Left lung (tissue), 10 donors: ENCODE data around the gene LRIT2. TPM values are rescaled to one million over a fixed set of nuclear protein-coding genes. Genes with fewer than 3 reads are reported as not detected.

Experiments used
- ATAC-seq: fragments of 200-7000 bp; cut with Tn5 transposase; one replicate; pipeline ENCODE4 v1.9.1; 2020; ENCODE audit warnings: moderate library complexity
- DNase-seq, 4 donors: peaks; one replicate each; pipeline ENCODE4 v3.0.0-alpha.2; 2013 to 2020
- H3K27ac ChIP-seq, 2 donors: fragments of 200-600 bp; sonication (generic) in 1 of 2; one replicate each; pipeline versions ENCODE4 v1.5.0 to v1.8.0; 2020 to 2021
- H3K27me3 ChIP-seq, 2 donors: fragments of 200-600 bp; sonication (generic) in 1 of 2; one replicate each; pipeline versions ENCODE4 v1.5.0 to v1.8.0; 2020 to 2021
- H3K36me3 ChIP-seq, 2 donors: fragments of 200-600 bp; sonication (generic) in 1 of 2; one replicate each; pipeline versions ENCODE4 v1.5.0 to v1.8.0; 2020 to 2021
- H3K4me1 ChIP-seq, 2 donors: fragments of 200-600 bp; one replicate each; pipeline ENCODE4 v1.8.0; 2021
- H3K4me3 ChIP-seq, 2 donors: fragments of 200-600 bp; sonication (generic) in 1 of 2; one replicate each; pipeline versions ENCODE4 v1.5.0 to v1.8.0; 2020 to 2021; ENCODE audit warnings: mild to moderate bottlenecking in 1 of 2
- H3K9me3 ChIP-seq, 2 donors: fragments of 200-600 bp; sonication (generic) in 1 of 2; one replicate each; pipeline versions ENCODE4 v1.5.0 to v1.8.0; 2020 to 2021
- CTCF ChIP-seq, 2 donors: fragments of 200-600 bp; sonication (generic) in 1 of 2; IDR thresholded peaks; one replicate each; pipeline versions ENCODE4 v1.5.0 to v1.8.0; 2021; ENCODE audit warnings: antibody characterized with exemption in 2 of 2
- intact Hi-C, 2 donors: fragments of 100-400 bp; cut with DNase I; formaldehyde crosslinking; loops; one replicate each; pipeline versions ENCODE4 v1.11.2 to v1.14.2; 2022
- polyA plus RNA-seq, 6 donors: library from polyadenylated mRNA; unstranded; fragments of 120-200 nt; gene quantifications; one replicate each; pipeline ENCODE4 v1.2.1, GENCODE V29; 2013; ENCODE audit not compliant: insufficient read length in 6 of 6
- total RNA-seq, 2 donors: library from RNA; stranded (reverse); fragmentation: NEBNext Ultra II Directional; extraction: Animal tissue kit (Norgen Biotek cat#: 25700); gene quantifications; one replicate each; pipeline ENCODE4 v1.2.1, GENCODE V29; 2021
- donor health status: DM: no; HTN: yes; CAD: no.
- donor health status: DM: no; HTN: no; CAD: no.

Gene LRIT2
- total and polyA plus RNA-seq, 8 donors = not detected

DNA sequence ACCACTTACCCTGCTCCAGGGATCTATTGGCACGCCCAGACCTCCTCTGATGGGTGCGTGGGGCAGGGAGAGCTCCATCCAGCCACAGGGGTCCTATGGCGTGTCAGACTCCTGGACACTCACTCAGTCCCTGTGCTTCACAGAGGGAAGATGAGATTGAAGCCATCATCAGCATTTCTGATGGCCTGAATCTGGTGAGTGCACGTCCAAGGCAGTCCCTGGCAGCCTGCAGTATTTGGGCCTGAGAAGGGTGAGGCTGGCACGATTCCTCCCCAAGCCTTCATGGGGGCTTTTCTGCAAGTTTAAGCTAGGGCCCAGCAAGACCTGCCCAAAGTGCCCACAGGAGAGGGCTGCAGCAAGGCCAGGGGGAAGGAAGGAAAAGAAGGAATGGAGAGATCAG lies 27.7 kb downstream of the LRIT2 start:
- DNase-seq (no peak), ATAC-seq (no peak)
- no peaks in the 10 kb centered on the region for H3K9me3 ChIP-seq
- intact Hi-C loops = no loop called here
- H3K36me3 ChIP-seq = no peaks in the 10 kb centered on the region
- H3K27ac ChIP-seq = no peak overlapping the region
- peaks cover 26 to 68% of the 10 kb centered on the region in 2 donors for H3K27me3 ChIP-seq
- H3K4me1 ChIP-seq = peaks cover 9 to 14% of the 10 kb centered on the region in 2 donors
- no peak overlapping the region for H3K4me3 ChIP-seq
- TF ChIP-seq CTCF (IDR thresholded peaks at IDR 0.05) = no peak

GRCh38 chr10:84196941-84197340 lies 28.4 kb downstream of the LRIT2 start:
- intact Hi-C loops = no loop called here
- H3K4me3 ChIP-seq = no peak overlapping the region
- H3K36me3 ChIP-seq = no peaks in the 10 kb centered on the region
- peaks cover 26 to 75% of the 10 kb centered on the region in 2 donors for H3K27me3 ChIP-seq
- no peak for DNase-seq
- H3K4me1 ChIP-seq = peaks cover 9 to 14% of the 10 kb centered on the region in 2 donors
- ATAC-seq = peak; percentile 49
- no peaks in the 10 kb centered on the region for H3K9me3 ChIP-seq
- no peak for TF ChIP-seq CTCF (IDR thresholded peaks at IDR 0.05)
- no peak overlapping the region for H3K27ac ChIP-seq

- no peak for ATAC-seq
- DNase-seq = no peak
- Histone ChIP-seq H3K27ac (no peak overlapping the region), H3K4me3 (no peak overlapping the region), H3K27me3 (peaks cover 26 to 80% of the 10 kb centered on the region in 2 donors), H3K9me3 (no peaks in the 10 kb centered on the region), H3K36me3 (no peaks in the 10 kb centered on the region), H3K4me1 (peaks cover 9 to 14% of the 10 kb centered on the region in 2 donors)
- intact Hi-C loops = no loop called here
- TF ChIP-seq CTCF (IDR thresholded peaks at IDR 0.05) = no peak
Measured at GRCh38 chr10:84196083-84196482, 29.3 kb downstream of the LRIT2 start.

- Histone ChIP-seq H3K36me3 (no peaks in the 10 kb centered on the region), H3K4me3 (peak overlapping the region in 1 of 2 donors; percentile 33), H3K9me3 (no peaks in the 10 kb centered on the region), H3K27me3 (peaks cover 26 to 83% of the 10 kb centered on the region in 2 donors), H3K4me1 (peaks cover 9 to 14% of the 10 kb centered on the region in 2 donors), H3K27ac (no peak overlapping the region)
- intact Hi-C loops = no loop called here
- no peak for TF ChIP-seq CTCF (IDR thresholded peaks at IDR 0.05)
- ATAC-seq (no peak), DNase-seq (no peak)
Measured at GRCh38 chr10:84195044-84195830, 30.1 kb downstream of the LRIT2 start.

DNA sequence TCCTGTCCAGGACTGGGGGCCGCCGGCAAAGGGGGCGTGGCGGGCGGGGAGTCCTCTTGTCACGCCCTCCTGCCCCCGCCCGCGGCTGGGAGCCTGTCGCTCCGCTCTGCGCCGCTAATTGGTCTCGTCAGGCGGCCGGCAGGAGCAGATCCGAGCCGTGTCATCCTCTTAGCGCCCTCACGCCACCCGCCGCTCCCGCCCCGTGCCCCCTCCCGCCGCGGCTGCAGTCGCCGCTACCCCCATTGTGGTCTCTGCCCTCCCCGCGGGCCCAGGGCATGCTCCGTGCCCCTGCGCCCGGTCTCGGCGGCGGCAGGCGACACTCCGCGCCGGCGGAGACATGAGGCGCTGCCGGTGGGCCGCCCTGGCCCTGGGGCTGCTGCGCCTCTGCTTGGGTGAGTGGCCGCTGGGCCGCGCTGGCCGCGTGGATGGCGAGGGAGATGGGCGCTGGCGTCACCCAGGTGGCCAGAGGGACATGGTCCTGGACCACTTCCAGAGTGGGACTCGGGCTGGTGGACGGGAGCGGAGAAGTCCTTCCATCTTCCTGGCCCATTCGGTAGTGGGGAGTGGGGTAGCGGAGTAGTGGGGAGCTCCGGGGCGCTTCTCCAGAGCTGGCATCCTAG lies 30.8 kb downstream of the LRIT2 start, which contains the start of gene CDHR1:
CDHR1 (plus strand) TSS at position 114 of the 620 bp plus-strand sequence; CDS start at position 338, 224 bp downstream.
- H3K27me3 ChIP-seq = peaks cover 26 to 85% of the 10 kb centered on the region in 2 donors
- ATAC-seq (peak; percentile 64), DNase-seq (peak in 2 of 4 donors; percentile 13 to 34)
- no peaks in the 10 kb centered on the region for H3K36me3 ChIP-seq
- no peak for TF ChIP-seq CTCF (IDR thresholded peaks at IDR 0.05)
- H3K27ac ChIP-seq = no peak within 1 kb of the TSS
- H3K4me3 ChIP-seq = peak within 1 kb of the TSS; percentile 13 to 33
- H3K9me3 ChIP-seq = no peaks in the 10 kb centered on the region
- intact Hi-C loops = no loop called here
- H3K4me1 ChIP-seq = peaks cover 9 to 14% of the 10 kb centered on the region in 2 donors
